ENCODE results near the gene CLK1.
"Not testable (repeated sequence)": the region's sequence is repeated elsewhere in the genome, so short reads cannot be mapped to it uniquely, and the experiment has no call there.

CLK1 gene

GRCh38 chr2:200864176-200865034, at the start of gene CLK1:
Gene CLK1 (minus strand): TSS chr2:200864658. CDS start chr2:200861862, 2,796 bp downstream.
- peak; percentile 93 for DNase-seq

GRCh38 chr2:200913654-200914053, 49.2 kb upstream of the CLK1 start:
- no peak for DNase-seq

GRCh38 chr2:200909958-200910357, 45.5 kb upstream of the CLK1 start:
- no peak for DNase-seq

GRCh38 chr2:200905618-200906296, 41.3 kb upstream of the CLK1 start:
- DNase-seq: peak; percentile 8

GRCh38 chr2:200901459-200902072, 37.1 kb upstream of the CLK1 start:
- DNase-seq: peak; percentile 33

- DNase-seq: no peak
Measured at GRCh38 chr2:200899482-200899881, 35.0 kb upstream of the CLK1 start.

- peak; percentile 96 for DNase-seq
Measured at GRCh38 chr2:200888704-200889625, 24.5 kb upstream of the CLK1 start, which contains the start of the genes NIF3L1 and PPIL3. Gene NIF3L1 (plus strand): TSS chr2:200889371. CDS start chr2:200891944, 2,573 bp downstream. Gene PPIL3 (minus strand): TSS chr2:200889077. CDS start chr2:200887615, 1,462 bp downstream.

- not testable (repeated sequence) for DNase-seq
Measured at GRCh38 chr2:200881715-200882249, 17.3 kb upstream of the CLK1 start.

- no peak for DNase-seq
Measured at GRCh38 chr2:200878289-200878880, 13.9 kb upstream of the CLK1 start.

- no peak for DNase-seq
Measured at GRCh38 chr2:200877443-200877842, 13.0 kb upstream of the CLK1 start.

GRCh38 chr2:200873560-200873959, 9.1 kb upstream of the CLK1 start:
- no peak for DNase-seq

GRCh38 chr2:200871151-200871550, 6.7 kb upstream of the CLK1 start:
- no peak for DNase-seq

- DNase-seq: no peak
Measured at GRCh38 chr2:200869014-200869413, 4.6 kb upstream of the CLK1 start.

GRCh38 chr2:200863782-200864175, 679 bp downstream of the CLK1 start:
- no peak for DNase-seq

GRCh38 chr2:200862532-200863000, 1.9 kb downstream of the CLK1 start:
- DNase-seq: no peak

GRCh38 chr2:200861617-200862155, 2.8 kb downstream of the CLK1 start:
- no peak for DNase-seq

- no peak for DNase-seq
Measured at GRCh38 chr2:200860092-200860795, 4.2 kb downstream of the CLK1 start.

- DNase-seq: no peak
Measured at GRCh38 chr2:200856806-200857205, 7.7 kb downstream of the CLK1 start.

- no peak for DNase-seq
Measured at GRCh38 chr2:200852605-200853004, 11.9 kb downstream of the CLK1 start.
